ENCODE data around the gene WNK1.

The WNK1 gene

GRCh38 chr12:867905-868304 is 115.5 kb downstream of the WNK1 start:
- DNase-seq, result no peak

GRCh38 chr12:868722-869121 is 116.3 kb downstream of the WNK1 start:
- DNase-seq, result no peak

GRCh38 chr12:870378-870777 is 118.0 kb downstream of the WNK1 start:
- no peak for DNase-seq

- DNase-seq, result peak; percentile 30
Measured at GRCh38 chr12:873954-874353, 121.6 kb downstream of the WNK1 start.

GRCh38 chr12:879641-880040 is 127.3 kb downstream of the WNK1 start:
- no peak for DNase-seq

- no peak for DNase-seq
Measured at GRCh38 chr12:880656-881055, 128.3 kb downstream of the WNK1 start.

- no peak for DNase-seq
Measured at GRCh38 chr12:884746-885414, 132.5 kb downstream of the WNK1 start.

GRCh38 chr12:885701-886100 is 133.3 kb downstream of the WNK1 start:
- DNase-seq, result no peak

GRCh38 chr12:886206-886605 is 133.8 kb downstream of the WNK1 start:
- DNase-seq, result no peak

- no peak for DNase-seq
Measured at GRCh38 chr12:894226-894625, 141.8 kb downstream of the WNK1 start.

GRCh38 chr12:896031-896430 is 143.7 kb downstream of the WNK1 start:
- no peak for DNase-seq

GRCh38 chr12:897386-897785 is 145.0 kb downstream of the WNK1 start:
- no peak for DNase-seq

- no peak for DNase-seq
Measured at GRCh38 chr12:902581-902980, 150.2 kb downstream of the WNK1 start.

- DNase-seq, result no peak
Measured at GRCh38 chr12:903055-903454, 150.7 kb downstream of the WNK1 start.

GRCh38 chr12:904010-904414 is 151.6 kb downstream of the WNK1 start:
- no peak for DNase-seq

- DNase-seq, result peak; percentile 17
Measured at GRCh38 chr12:905261-906031, 153.1 kb downstream of the WNK1 start.

GRCh38 chr12:906062-906585 is 153.7 kb downstream of the WNK1 start:
- DNase-seq, result no peak

- DNase-seq, result no peak
Measured at GRCh38 chr12:907413-908185, 155.2 kb downstream of the WNK1 start.

GRCh38 chr12:909861-910260 is 157.5 kb downstream of the WNK1 start:
- no peak for DNase-seq

- DNase-seq, result no peak
Measured at GRCh38 chr12:910416-910815, 158.0 kb downstream of the WNK1 start.

- no peak for DNase-seq
Measured at GRCh38 chr12:911191-911826, 158.9 kb downstream of the WNK1 start.

GRCh38 chr12:912466-913235 is 160.3 kb downstream of the WNK1 start:
- DNase-seq, result no peak

Measured in activated CD4-positive, alpha-beta T cell treated with anti-CD3 and anti-CD28 coated beads, Interleukin-10, Interleukin-2, amounts not matched to agents 100 ng/mL and 50 ng/mL, durations not matched to agents 16 hours and 8 hours (primary cell).